GM18511 (cell line): Measurements from ENCODE around the gene SMYD3.

Experiments
- ATAC-seq: cut with Tn5 transposase; IDR thresholded peaks from one replicate; pipeline ENCODE4 v1.9.1; 2021; ENCODE audit warnings: mild to moderate bottlenecking, moderate library complexity; ENCODE audit not compliant: unreplicated experiment

The SMYD3 gene

GRCh38 chr1:245937316-245938045 is 569.6 kb downstream of the SMYD3 start:
- ATAC-seq = no peak

GRCh38 chr1:245934409-245934808 is 572.7 kb downstream of the SMYD3 start:
- no peak for ATAC-seq

GRCh38 chr1:245933431-245934045 is 573.5 kb downstream of the SMYD3 start:
- no peak for ATAC-seq

GRCh38 chr1:245932302-245932972 is 574.6 kb downstream of the SMYD3 start:
- ATAC-seq = no peak

GRCh38 chr1:245931450-245931849 is 575.6 kb downstream of the SMYD3 start:
- no peak for ATAC-seq

GRCh38 chr1:245929224-245929623 is 577.9 kb downstream of the SMYD3 start:
- ATAC-seq = no peak

- ATAC-seq = no peak
Measured at GRCh38 chr1:245926888-245927287, 580.2 kb downstream of the SMYD3 start.

- ATAC-seq = no peak
Measured at GRCh38 chr1:245923215-245923614, 583.9 kb downstream of the SMYD3 start.

- ATAC-seq = no peak
Measured at GRCh38 chr1:245921417-245921816, 585.7 kb downstream of the SMYD3 start.

GRCh38 chr1:245917403-245917802 is 589.7 kb downstream of the SMYD3 start:
- no peak for ATAC-seq

- ATAC-seq = no peak
Measured at GRCh38 chr1:245915841-245916240, 591.2 kb downstream of the SMYD3 start.

- no peak for ATAC-seq
Measured at GRCh38 chr1:245915406-245915805, 591.7 kb downstream of the SMYD3 start.

GRCh38 chr1:245908543-245908942 is 598.5 kb downstream of the SMYD3 start:
- no peak for ATAC-seq

GRCh38 chr1:245906207-245906606 is 600.9 kb downstream of the SMYD3 start:
- no peak for ATAC-seq

- ATAC-seq = no peak
Measured at GRCh38 chr1:245903851-245904250, 603.2 kb downstream of the SMYD3 start.

GRCh38 chr1:245901565-245901964 is 605.5 kb downstream of the SMYD3 start:
- ATAC-seq = no peak

- ATAC-seq = peak; percentile 67
Measured at GRCh38 chr1:245901037-245901436, 606.0 kb downstream of the SMYD3 start.

GRCh38 chr1:245898581-245898980 is 608.5 kb downstream of the SMYD3 start:
- ATAC-seq = no peak

- no peak for ATAC-seq
Measured at GRCh38 chr1:245896258-245896657, 610.8 kb downstream of the SMYD3 start.

- ATAC-seq = no peak
Measured at GRCh38 chr1:245895455-245895959, 611.6 kb downstream of the SMYD3 start.

- no peak for ATAC-seq
Measured at GRCh38 chr1:245894843-245895242, 612.2 kb downstream of the SMYD3 start.

- no peak for ATAC-seq
Measured at GRCh38 chr1:245893025-245893424, 614.1 kb downstream of the SMYD3 start.
